ENCODE data around the gene SFTPB.
"Not testable (repeated sequence)": the region's sequence is repeated elsewhere in the genome, so short reads cannot be mapped to it uniquely, and the experiment has no call there.

Gene SFTPB

DNA sequence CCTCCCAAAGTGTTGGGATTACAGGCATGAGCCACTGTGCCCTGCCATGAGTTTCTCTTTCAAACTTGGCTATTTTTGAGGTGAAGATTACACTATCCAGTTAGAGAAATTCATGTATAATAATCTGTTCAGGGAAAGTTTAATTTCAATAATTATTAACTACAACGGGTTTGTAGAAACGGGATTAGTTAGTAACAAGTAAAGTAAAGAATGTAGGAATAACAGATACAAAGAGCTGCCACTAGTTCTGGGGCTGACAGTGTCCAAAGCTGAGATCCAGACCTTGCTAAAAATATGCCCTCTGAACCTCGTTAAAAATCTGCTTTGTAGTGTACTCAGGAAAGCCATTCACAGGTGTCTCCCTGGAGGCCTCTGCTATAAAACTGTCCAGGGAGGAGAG lies 16.9 kb downstream of the SFTPB start:
- DNase-seq, result no peak

- DNase-seq, result no peak
Observed at GRCh38 chr2:85650456-85650855, 17.5 kb downstream of the SFTPB start.

DNA sequence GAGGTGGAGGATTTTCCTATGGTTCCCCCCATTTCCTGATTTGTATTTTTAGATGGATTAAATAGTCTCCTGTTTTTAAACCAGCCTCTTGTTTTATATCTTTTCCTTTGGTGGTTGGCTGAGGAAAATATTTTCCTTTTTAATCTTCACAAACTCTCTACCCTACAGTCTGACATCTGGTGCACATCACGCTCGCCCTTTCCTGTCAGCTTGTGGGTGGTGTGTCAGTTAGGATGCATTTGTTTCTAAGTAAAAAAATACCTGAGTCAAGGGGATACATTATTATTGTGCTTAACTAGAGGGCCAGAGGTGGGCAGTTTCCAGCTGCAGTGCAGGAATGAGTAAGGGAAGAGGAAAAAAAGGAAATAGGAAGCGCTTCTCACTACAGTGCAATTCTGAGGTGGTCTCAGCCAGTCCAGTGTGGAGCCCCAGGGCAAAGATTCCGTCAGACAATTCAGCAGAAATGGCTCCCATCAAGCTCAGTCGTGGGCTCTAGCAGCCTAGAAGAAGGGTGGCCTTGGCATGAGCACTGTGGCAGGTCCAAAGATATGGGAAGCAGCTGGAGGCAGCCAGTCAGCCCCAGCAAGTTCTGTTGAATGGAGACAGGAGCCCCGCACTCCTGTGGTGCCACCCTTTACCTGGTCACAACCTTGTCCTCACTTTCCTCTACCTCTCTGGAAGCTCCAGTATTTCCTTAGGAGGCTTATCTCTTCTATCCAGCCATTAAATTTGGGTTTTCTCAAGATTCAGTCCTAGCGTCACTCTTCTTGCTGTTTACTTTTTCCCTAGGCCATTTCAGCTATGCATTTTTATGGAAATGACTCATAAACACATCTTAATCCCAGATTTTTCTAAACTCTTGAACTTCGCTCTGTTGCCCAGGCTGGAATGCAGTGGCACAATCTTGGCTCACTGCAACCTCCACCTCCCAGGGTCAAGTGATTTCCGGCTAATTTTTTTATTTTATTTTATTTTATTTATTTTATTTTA lies 18.5 kb downstream of the SFTPB start:
- no peak for DNase-seq

- DNase-seq, result no peak
Observed at GRCh38 chr2:85648619-85649018, 19.4 kb downstream of the SFTPB start.

DNA sequence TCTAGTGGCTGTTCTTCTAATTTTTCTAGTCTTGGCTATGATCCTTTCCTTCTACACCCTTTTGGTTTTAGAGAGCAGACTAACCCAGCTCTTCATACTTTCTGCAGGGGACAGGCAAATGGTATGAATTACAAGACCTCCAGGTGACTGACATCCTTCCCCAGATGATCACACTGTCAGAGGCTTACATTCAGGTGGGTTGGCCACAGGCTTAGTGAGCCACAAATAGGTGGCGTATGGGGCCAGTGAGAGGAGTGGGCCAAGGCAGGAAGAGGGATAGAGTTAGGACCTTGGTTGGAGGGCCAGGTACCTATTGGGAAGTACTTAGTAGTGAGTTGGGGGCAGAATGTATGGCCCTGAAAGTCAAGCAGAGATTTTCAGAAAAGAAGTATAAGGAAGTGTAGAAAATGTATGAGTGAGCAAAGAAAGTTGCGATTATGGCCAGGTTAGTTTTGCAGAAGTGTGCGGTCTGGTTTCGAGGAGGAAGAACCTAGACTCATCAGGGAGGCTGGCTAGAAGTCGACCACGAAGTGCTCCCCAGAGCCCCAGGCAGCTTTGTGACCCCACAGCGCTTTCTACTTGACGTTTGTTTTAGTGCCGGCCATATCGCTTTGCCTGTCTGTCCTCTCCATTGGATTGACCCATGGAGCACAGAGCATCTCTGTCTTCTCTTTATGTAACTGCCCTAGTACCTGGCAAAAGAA lies 20.0 kb downstream of the SFTPB start:
- no peak for DNase-seq

DNA sequence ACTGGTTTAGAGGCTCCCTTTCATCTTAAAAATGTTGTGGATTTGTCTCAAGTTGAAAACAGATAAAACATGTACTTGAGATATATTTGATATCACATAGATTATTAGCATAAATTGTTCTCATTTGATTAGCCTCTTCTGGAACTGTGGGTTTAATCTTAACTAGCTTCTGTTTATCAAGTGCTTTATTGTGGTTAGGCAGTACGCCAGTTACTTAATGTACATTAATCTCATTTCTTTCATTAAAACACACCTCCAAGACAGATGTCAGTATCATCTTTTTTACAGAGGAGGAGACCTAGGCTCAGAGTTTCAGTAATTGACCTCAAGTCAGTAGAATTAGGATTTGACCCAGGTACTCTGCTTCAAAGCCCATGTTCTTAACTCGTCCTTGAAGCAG lies 21.8 kb downstream of the SFTPB start:
- DNase-seq, result no peak

DNA sequence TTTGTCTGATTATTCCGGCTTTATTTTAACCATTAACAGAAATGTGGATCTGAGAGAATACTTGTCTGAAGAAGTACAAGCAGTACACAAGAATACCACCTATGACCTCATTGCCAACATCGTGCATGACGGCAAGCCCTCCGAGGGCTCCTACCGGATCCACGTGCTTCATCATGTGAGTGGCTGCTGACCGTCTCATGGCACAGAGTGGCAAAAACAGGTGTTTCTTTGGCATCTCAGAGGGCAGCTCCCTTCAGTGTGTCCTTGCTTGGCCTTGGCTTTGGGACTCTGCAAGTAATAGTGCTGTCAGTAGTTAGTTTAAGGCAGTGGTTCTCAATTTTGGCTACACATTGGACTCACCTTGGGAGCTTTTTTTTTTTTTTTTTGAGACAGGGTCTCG lies 23.1 kb downstream of the SFTPB start:
- DNase-seq, result no peak

- no peak for DNase-seq
Observed at GRCh38 chr2:85642725-85643124, 25.3 kb downstream of the SFTPB start.

DNA sequence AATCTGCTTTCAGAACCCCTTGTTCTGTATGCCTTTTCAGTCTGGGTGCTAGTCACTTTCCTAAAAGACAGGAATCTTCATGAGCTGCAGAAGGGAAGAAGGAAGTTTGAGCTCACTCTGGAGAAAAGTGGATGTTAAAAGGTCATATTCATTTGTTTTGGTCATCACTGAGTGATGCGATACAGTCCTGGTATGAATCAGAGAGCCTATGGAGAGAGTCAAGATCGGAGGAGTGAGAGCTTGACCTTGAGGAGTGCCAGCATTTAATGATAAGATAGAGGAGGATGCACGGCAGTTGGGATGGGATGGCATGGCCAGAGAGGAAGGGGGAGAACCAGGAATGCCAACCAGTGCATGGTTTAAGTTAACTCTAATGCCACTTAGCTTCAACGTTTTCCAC lies 32.4 kb downstream of the SFTPB start:
- no peak for DNase-seq

- no peak for DNase-seq
Observed at GRCh38 chr2:85635011-85635410, 33.0 kb downstream of the SFTPB start.

- DNase-seq, result no peak
Observed at GRCh38 chr2:85631316-85631715, 36.7 kb downstream of the SFTPB start.

DNA sequence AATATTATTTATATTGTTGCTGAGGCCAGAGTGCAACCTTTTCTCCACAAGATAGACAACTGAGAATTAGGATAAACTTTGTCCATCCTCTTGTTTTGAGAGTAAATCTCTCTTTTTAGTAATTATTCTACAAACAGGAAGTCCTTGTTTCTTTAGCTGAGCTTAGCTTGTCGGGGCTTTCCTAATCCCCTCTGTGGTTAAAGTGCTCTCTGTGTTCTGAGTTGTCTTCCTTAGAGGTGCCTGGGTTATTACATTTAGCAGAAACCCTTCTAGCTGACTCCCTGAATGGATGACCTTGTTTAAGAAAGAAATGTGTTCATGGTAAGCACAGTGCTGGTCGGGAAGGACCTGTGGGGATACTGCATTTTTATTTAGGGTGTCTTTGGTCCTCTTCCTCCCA lies 39.3 kb downstream of the SFTPB start:
- DNase-seq, result no peak

GRCh38 chr2:85623991-85624390 lies 44.0 kb downstream of the SFTPB start:
- no peak for DNase-seq

- DNase-seq, result no peak
Observed at GRCh38 chr2:85621338-85621737, 46.7 kb downstream of the SFTPB start.

DNA sequence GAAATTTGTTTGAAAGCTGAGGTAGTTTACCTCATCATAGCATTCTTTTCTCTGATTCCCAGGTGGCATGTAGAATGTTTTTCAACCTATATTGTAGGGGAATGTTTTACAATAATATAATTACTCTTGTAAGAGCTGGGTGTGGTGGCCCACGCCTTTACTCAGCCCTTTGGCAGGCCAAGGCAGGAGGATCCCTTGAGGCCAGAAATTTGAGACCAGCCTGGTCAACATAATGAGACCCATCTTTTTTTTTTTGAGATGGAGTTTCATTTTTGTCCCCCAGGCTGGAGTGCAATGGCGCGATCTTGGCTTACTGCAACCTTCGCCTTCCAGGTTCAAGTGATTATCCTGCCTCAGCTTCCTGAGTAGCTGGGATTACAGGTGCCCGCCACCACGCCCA lies 48.4 kb downstream of the SFTPB start:
- no peak for DNase-seq

DNA sequence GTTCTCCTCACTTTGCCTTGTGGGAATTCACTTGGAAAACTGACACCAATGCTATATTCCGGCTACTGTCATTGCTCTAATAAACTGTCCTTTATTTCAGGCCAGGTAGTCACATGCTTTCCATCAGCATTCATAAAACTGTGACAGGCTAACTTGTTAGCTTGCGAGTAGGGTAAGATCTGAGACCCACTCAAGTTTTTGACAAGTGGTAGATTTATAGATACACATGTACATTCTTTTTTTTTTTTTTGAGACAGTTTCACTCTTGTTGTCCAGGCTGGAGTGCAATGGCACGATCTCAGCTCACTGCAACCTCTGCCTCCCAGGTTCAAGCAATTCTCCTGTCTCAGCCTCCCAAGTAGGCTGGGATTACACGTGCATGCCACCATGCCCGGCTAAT lies 50.3 kb downstream of the SFTPB start:
- not testable (repeated sequence) for DNase-seq

DNA sequence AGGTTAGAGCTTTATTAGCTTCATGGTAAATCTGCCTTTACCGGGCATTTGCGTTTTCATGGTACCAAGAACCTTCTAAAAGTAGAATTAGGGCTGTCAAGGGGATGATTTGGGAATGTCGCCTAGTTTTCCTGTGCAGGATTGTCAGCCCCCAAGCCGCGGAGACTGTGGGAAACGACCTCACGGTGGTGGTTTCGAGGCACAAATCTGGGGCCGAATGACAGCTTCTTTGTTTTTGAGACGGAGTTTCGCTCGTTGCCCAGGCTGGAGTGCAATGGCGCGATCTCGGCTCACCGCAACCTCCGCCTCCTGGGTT lies 52.6 kb downstream of the SFTPB start:
- DNase-seq, result no peak

- DNase-seq, result not testable (repeated sequence)
Observed at GRCh38 chr2:85614757-85615156, 53.2 kb downstream of the SFTPB start.

DNA sequence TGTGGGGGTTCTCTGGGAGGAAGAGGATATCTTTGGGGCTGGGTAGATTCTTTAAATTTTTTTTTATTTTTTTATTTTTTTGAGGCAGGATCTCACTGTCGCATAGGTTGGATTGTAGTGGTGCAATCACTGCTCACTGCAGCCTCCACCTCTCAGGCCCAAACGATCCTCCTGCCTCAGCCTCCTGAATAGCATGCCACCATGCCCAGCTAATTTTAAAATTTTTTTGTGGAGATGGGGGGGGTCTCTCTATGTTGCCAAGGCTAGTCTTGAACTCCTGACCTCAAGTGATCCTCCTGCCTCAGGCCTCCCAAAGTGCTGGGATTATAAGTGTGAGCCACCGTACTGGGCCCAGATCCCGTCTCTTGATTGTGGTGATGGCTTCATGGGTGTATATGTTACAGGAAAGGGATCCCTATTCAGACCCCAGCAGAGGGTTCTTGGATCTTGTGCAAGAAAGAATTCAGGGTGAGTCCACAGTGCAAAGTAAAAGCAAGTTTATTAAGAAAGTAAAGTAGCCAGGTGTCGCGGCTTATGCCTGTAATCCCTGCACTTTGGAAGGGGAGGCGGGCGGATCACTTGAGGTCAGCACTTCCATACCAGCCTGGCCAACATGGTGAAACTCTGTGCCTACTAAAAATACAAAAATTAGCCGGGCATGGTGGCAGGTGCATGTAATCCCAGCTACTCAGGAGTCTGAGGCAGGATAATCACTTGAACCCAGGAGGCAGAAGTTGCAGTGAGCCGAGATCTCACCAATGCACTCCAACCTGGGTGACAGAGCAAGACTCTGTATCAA lies 54.1 kb downstream of the SFTPB start:
- no peak for DNase-seq

DNA sequence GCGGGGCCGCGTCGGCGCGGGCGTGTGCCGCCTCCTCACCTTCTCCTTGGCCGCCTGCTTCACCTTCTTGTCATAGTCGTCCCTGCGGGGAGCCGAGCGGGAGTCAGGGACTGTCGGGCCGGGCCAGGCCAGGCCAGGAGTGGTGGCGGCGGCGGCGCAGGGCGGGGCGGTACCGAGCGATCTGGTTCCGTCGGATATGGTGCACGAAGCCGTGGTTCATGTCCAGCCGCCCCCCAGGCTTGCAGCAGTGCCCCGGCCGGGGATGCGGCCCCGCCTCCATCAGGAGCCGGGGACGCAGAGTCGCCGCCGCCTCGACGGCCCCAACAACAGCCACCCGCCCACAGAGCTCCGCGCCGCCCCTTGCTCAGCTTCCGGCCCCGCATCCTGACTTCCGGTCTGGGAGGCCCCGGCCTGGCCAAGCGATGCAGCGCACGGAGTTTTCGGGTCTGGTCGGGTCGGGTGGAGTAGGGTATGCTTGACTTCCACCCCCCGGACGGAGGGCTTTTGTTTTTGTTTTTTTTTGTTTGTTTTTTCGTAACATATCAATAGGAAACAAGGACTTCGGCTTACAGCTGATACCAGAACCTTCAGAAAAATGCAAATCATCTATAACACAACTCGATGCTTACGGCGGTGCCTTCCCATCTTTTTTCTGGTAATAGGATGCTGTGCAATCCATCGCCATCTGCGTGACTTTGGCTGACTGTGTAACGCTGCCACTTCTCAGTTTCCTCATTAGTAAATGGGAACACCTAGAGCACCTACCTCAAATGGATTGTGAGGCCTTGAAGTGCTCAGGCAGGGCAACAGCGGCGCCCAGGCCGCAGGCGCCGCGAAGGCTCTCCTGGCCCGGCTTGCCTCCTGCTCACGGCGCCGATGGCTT lies 56.1 kb downstream of the SFTPB start, which contains the start of gene C2orf68:
C2orf68 (minus strand) TSS at position 362 of the 883 bp plus-strand sequence; CDS start at position 280, 82 bp downstream.
- DNase-seq, result peak; percentile 91

GRCh38 chr2:85611217-85611704 lies 56.7 kb downstream of the SFTPB start:
- DNase-seq, result no peak

Data from NCI-H146 (cell line).